B cell (primary cell): ENCODE data around the gene FCER1G. TPM values are rescaled to one million over a fixed set of nuclear protein-coding genes. Genes with fewer than 3 reads are reported as not detected.
A peak's percentile ranks its signal among the peaks of the same experiment; 100 is the strongest.

Experiments
- ATAC-seq: fragments of 200-7000 bp; cut with Tn5 transposase; one replicate; pipeline ENCODE4 v1.10.0; 2021; ENCODE audit warnings: low read depth, mild to moderate bottlenecking, moderate number of reproducible peaks, moderate library complexity
- CTCF ChIA-PET: fragments of 350-600 bp; sonication (Branson Sonifier 250); formaldehyde crosslinking; loops from one replicate; lab custom pipeline; 2021; ENCODE audit warnings: antibody characterized with exemption, inconsistent platforms; lab: Charles Lee
- POLR2A ChIA-PET: fragments of 350-600 bp; sonication (Branson Sonifier 250); formaldehyde crosslinking; loops from one replicate; lab custom pipeline; 2021; ENCODE audit warnings: antibody characterized with exemption; lab: Charles Lee
- DNase-seq: peaks from one replicate; pipeline ENCODE4 v3.0.0; 2013
- H2AFZ ChIP-seq: 2 replicates; pipeline ENCODE4 v1.6.1; 2012; ENCODE audit warnings: mild to moderate bottlenecking, low read depth, low read length; ENCODE audit not compliant: insufficient read depth, poor library complexity, severe bottlenecking
- H3K27ac ChIP-seq, 2 donors: 1 replicate in 1 of 2; 2 replicates in 1 of 2; pipeline ENCODE4 v1.5.1; 2012 to 2013; ENCODE audit warnings: low read length in 2 of 2, mild to moderate bottlenecking in 2 of 2, moderate library complexity in 1 of 2
- H3K27me3 ChIP-seq, 4 experiments: fragments of 200-600 bp in 1 of 4; sonication (generic) in 1 of 4; replicated peaks in 1 of 4; 1 replicate in 2 of 4; 2 replicates in 2 of 4; pipeline versions ENCODE4 v1.6.1 to v1.7.0; 2013 to 2016; ENCODE audit warnings: low read length in 3 of 4, mild to moderate bottlenecking in 2 of 4, mixed read lengths in 1 of 4, moderate library complexity in 1 of 4; ENCODE audit not compliant: insufficient read depth in 4 of 4, control insufficient read depth in 3 of 4; ENCODE audit errors: control extremely low read depth in 1 of 4
- H3K36me3 ChIP-seq, 2 experiments: replicated peaks in 1 of 2; 1 replicate in 1 of 2; 2 replicates in 1 of 2; pipeline versions ENCODE4 v1.6.1 to v1.7.1; 2013; ENCODE audit warnings: low read length in 1 of 2; ENCODE audit not compliant: insufficient read depth in 2 of 2, control insufficient read depth in 1 of 2; ENCODE audit errors: control extremely low read depth in 1 of 2, extremely low read depth in 1 of 2
- H3K4me1 ChIP-seq, 2 donors: fragments of 200-600 bp in 1 of 2; sonication (generic) in 1 of 2; 1 replicate in 1 of 2; 2 replicates in 1 of 2; pipeline versions ENCODE4 v1.5.1 to v1.6.1; 2013 to 2017; ENCODE audit warnings: low read length in 2 of 2; ENCODE audit not compliant: control insufficient read depth in 2 of 2, insufficient read depth in 2 of 2
- H3K4me2 ChIP-seq: replicated peaks from 2 replicates; pipeline ENCODE3; 2012; ENCODE audit warnings: mild to moderate bottlenecking, low read depth, low read length; ENCODE audit not compliant: poor library complexity, severe bottlenecking
- H3K4me3 ChIP-seq, 5 experiments: fragments of 200-600 bp in 1 of 5; sonication (generic) in 1 of 5; 1 replicate in 3 of 5; 2 replicates in 2 of 5; pipeline versions ENCODE4 v1.5.1 to v1.7.0; 2011 to 2016; ENCODE audit warnings: low read length in 4 of 5, mild to moderate bottlenecking in 4 of 5, low read depth in 2 of 5, control low read depth in 1 of 5, moderate library complexity in 1 of 5; ENCODE audit not compliant: insufficient read depth in 1 of 5; ENCODE audit errors: control extremely low read depth in 1 of 5, extremely low read depth in 1 of 5
- H3K79me2 ChIP-seq: fragments of 200-600 bp; sonication (generic); one replicate; pipeline ENCODE4 v1.6.0; 2016; ENCODE audit warnings: low read length; ENCODE audit not compliant: control insufficient read depth, insufficient read depth
- H3K9ac ChIP-seq: fragments of 200-600 bp; sonication (generic); 2 replicates; pipeline ENCODE4 v1.6.1; 2017; ENCODE audit warnings: mild to moderate bottlenecking, low read length, moderate library complexity
- H3K9me3 ChIP-seq, 3 donors: one replicate each; pipeline versions ENCODE4 v1.6.1 to v1.7.1; 2013; ENCODE audit warnings: low read length in 2 of 3; ENCODE audit not compliant: control insufficient read depth in 2 of 3, insufficient read depth in 1 of 3; ENCODE audit errors: control extremely low read depth in 1 of 3
- H4K20me1 ChIP-seq: 2 replicates; pipeline ENCODE4 v1.6.0; 2012; ENCODE audit warnings: mild to moderate bottlenecking, low read length; ENCODE audit not compliant: insufficient read depth, control insufficient read depth, poor library complexity, severe bottlenecking
- H3K27ac Mint-ChIP-seq: one replicate; pipeline ENCODE4 v1.8.0; 2021; ENCODE audit warnings: mixed read lengths
- H3K27me3 Mint-ChIP-seq: one replicate; pipeline ENCODE4 v1.8.0; 2021; ENCODE audit warnings: mixed read lengths
- H3K4me1 Mint-ChIP-seq: one replicate; pipeline ENCODE4 v1.8.0; 2021; ENCODE audit warnings: mixed read lengths
- H3K4me3 Mint-ChIP-seq: one replicate; pipeline ENCODE4 v1.8.0; 2021; ENCODE audit warnings: mixed read lengths
- H3K9me3 Mint-ChIP-seq: one replicate; pipeline ENCODE4 v1.8.0; 2022; ENCODE audit warnings: mixed read lengths; ENCODE audit not compliant: insufficient read depth
- CTCF ChIP-seq: fragments of 200-600 bp; IDR thresholded peaks from one replicate; pipeline ENCODE4 v1.8.0; 2022; ENCODE audit warnings: antibody characterized with exemption, mild to moderate bottlenecking
- EZH2 ChIP-seq: IDR thresholded peaks from 2 replicates; pipeline ENCODE4 v1.6.1; 2012; ENCODE audit warnings: borderline replicate concordance, low read depth, mild to moderate bottlenecking, moderate library complexity, low read length; ENCODE audit not compliant: insufficient read depth, poor library complexity, severe bottlenecking
- WGBS: methylation state at CpG from one replicate; pipeline ENCODE4 v1.1.5; 2013; ENCODE audit warnings: missing lambda C conversion rate; ENCODE audit not compliant: insufficient coverage; 5-methylcytosine and 5-hydroxymethylcytosine counted together
- intact Hi-C: fragments of 100-400 bp; cut with micrococcal nuclease; formaldehyde crosslinking; loops from one replicate; pipeline ENCODE4 v1.10.0; 2022
- polyA plus RNA-seq: library from polyadenylated mRNA; depleted of rRNA; stranded (reverse); fragments of >200 nt; gene quantifications from 2 replicates; pipeline ENCODE4 v1.2.3, GENCODE V29; 2012
- total RNA-seq, 2 donors: library from RNA; stranded (reverse); fragments of 120-200 nt in 1 of 2; gene quantifications; 1 replicate in 1 of 2; 2 replicates in 1 of 2; pipeline versions ENCODE4 v1.2.3 to v1.2.4, GENCODE V29; 2013 to 2022

Gene FCER1G
- total and polyA plus RNA-seq, 2 donors (not counting 1 experiment from before 2014, with no cell fraction given) = 0.76 to 13.6 TPM

- Mint-ChIP-seq H3K27ac (peak overlapping the region; percentile 16), H3K4me1 (peaks cover 75% of the 10 kb centered on the region), H3K9me3 (no peaks in the 10 kb centered on the region), H3K27me3 (no peaks in the 10 kb centered on the region), H3K4me3 (no peak overlapping the region)
- TF ChIP-seq CTCF (peak; percentile 18), EZH2 (no peak)
- no peak for ATAC-seq
- CTCF ChIA-PET = interaction anchor here (0.5 to 5.4 kb wide), 6 partner anchors 13 to 202 kb away, joined by 3 to 64 read pairs (median 10); partner anchors contain the start of genes PPOX and TOMM40L
- Histone ChIP-seq H3K79me2 (peaks cover 16% of the 10 kb centered on the region), H4K20me1 (peaks cover 9% of the 10 kb centered on the region), H3K36me3 (peaks cover 0 to 6% of the 10 kb centered on the region in 2 experiments), H2AFZ (no peak overlapping the region), H3K4me3 (no peak overlapping the region), H3K27me3 (no peaks in the 10 kb centered on the region), H3K4me1 (peaks cover 57 to 78% of the 10 kb centered on the region in 2 donors), H3K27ac (no peak overlapping the region), H3K9ac (no peak overlapping the region), H3K4me2 (no peak overlapping the region), H3K9me3 (no peaks in the 10 kb centered on the region)
- POLR2A ChIA-PET = interaction anchor here (0.9 kb wide), 1 partner anchor 111 kb away, joined by 7 read pairs; the partner anchor contains the start of gene ARHGAP30
- DNase-seq = no peak
- intact Hi-C loops = no loop called here
- 58% methylated on average over 1 of the region's 1 CpG for WGBS
Observed at GRCh38 chr1:161180639-161181038, 34.5 kb upstream of the FCER1G start.

- peak overlapping the region; percentile 91 for H3K27ac Mint-ChIP-seq
Observed at GRCh38 chr1:161182214-161182613, 32.9 kb upstream of the FCER1G start.

More at GRCh38 chr1:161182214-161182613, 32.9 kb upstream of the FCER1G start:
- CTCF ChIA-PET = interaction anchor here (0.8 to 5.4 kb wide), 7 partner anchors 11 to 185 kb away, joined by 3 to 64 read pairs (median 16); partner anchors contain the start of genes CFAP126, NDUFS2, PPOX and TOMM40L
- TF ChIP-seq CTCF (no peak), EZH2 (no peak)
- H2AFZ ChIP-seq = peak overlapping the region; percentile 55
- H3K9me3 ChIP-seq = no peaks in the 10 kb centered on the region
- intact Hi-C loops = no loop called here
- H3K4me2 ChIP-seq = peak overlapping the region; percentile 60
- Mint-ChIP-seq H3K4me3 (peak overlapping the region; percentile 60), H3K4me1 (peaks cover 75% of the 10 kb centered on the region), H3K27me3 (no peaks in the 10 kb centered on the region), H3K9me3 (no peaks in the 10 kb centered on the region)
- WGBS = 86% methylated on average over 1 of the region's 1 CpG
- H3K4me1 ChIP-seq = peaks cover 60 to 80% of the 10 kb centered on the region in 2 donors
- POLR2A ChIA-PET = interaction anchor here (1.5 to 1.6 kb wide), 3 partner anchors 13 to 44 kb away, joined by 5 to 7 read pairs (median 5); partner anchors contain the start of genes PPOX and TOMM40L
- DNase-seq = no peak
- ATAC-seq = peak; percentile 4
- H3K27me3 ChIP-seq = no peaks in the 10 kb centered on the region
- H3K27ac ChIP-seq = peak overlapping the region; percentile 49 to 60
- H3K9ac ChIP-seq = no peak overlapping the region
- no peaks in the 10 kb centered on the region for H4K20me1 ChIP-seq
- peak overlapping the region in 1 of 5 experiments; percentile 19 for H3K4me3 ChIP-seq
- H3K79me2 ChIP-seq = peaks cover under 1% of the 10 kb centered on the region
- no peaks in the 10 kb centered on the region for H3K36me3 ChIP-seq
